Activated naive CD8-positive, alpha-beta T cell treated with anti-CD3 and anti-CD28 coated beads, Interleukin-2, amount 50 U/mL, for 24 hours (primary cell): ENCODE measurements around the gene PIAS1.
A peak's percentile ranks its signal among the peaks of the same experiment; 100 is the strongest.

ENCODE experiments used
- ATAC-seq: fragments of 150-1000 bp; cut with Tn5 transposase; one replicate; pipeline ENCODE4 v1.10.0; 2021
- DNase-seq: peaks from one replicate; pipeline ENCODE4 v3.0.0; 2021
- H3K27ac Mint-ChIP-seq: one replicate; pipeline ENCODE4 v1.8.0; 2021; ENCODE audit warnings: mild to moderate bottlenecking, mixed read lengths
- H3K27me3 Mint-ChIP-seq: one replicate; pipeline ENCODE4 v1.8.0; 2021; ENCODE audit warnings: mixed read lengths
- H3K36me3 Mint-ChIP-seq: one replicate; pipeline ENCODE4 v1.8.0; 2021; ENCODE audit warnings: low read depth, mixed read lengths
- H3K4me1 Mint-ChIP-seq: one replicate; pipeline ENCODE4 v1.8.0; 2021; ENCODE audit warnings: mixed read lengths
- H3K4me3 Mint-ChIP-seq: one replicate; pipeline ENCODE4 v1.8.0; 2021; ENCODE audit warnings: mild to moderate bottlenecking, moderate library complexity, mixed read lengths
- H3K9me3 Mint-ChIP-seq: one replicate; pipeline ENCODE4 v1.8.0; 2021; ENCODE audit warnings: mixed read lengths

PIAS1 gene

GRCh38 chr15:68103603-68104002, 49.5 kb downstream of the PIAS1 start:
- Mint-ChIP-seq H3K9me3 (peaks cover 6% of the 10 kb centered on the region), H3K4me1 (peaks cover 43% of the 10 kb centered on the region), H3K4me3 (no peak overlapping the region), H3K36me3 (peaks cover 41% of the 10 kb centered on the region), H3K27me3 (no peaks in the 10 kb centered on the region), H3K27ac (no peak overlapping the region)
- ATAC-seq (no peak), DNase-seq (no peak)

GRCh38 chr15:68106656-68107055, 52.5 kb downstream of the PIAS1 start:
- Mint-ChIP-seq H3K36me3 (peaks cover 35% of the 10 kb centered on the region), H3K4me3 (no peak overlapping the region), H3K4me1 (peaks cover 21% of the 10 kb centered on the region), H3K27ac (no peak overlapping the region), H3K9me3 (peaks cover 6% of the 10 kb centered on the region), H3K27me3 (no peaks in the 10 kb centered on the region)
- ATAC-seq, result no peak
- DNase-seq, result no peak

GRCh38 chr15:68107142-68107541, 53.0 kb downstream of the PIAS1 start:
- ATAC-seq (no peak), DNase-seq (no peak)
- H3K27me3 Mint-ChIP-seq, result no peaks in the 10 kb centered on the region
- peaks cover 33% of the 10 kb centered on the region for H3K36me3 Mint-ChIP-seq
- H3K4me3 Mint-ChIP-seq, result no peak overlapping the region
- no peak overlapping the region for H3K27ac Mint-ChIP-seq
- H3K4me1 Mint-ChIP-seq, result peaks cover 21% of the 10 kb centered on the region
- H3K9me3 Mint-ChIP-seq, result peaks cover 6% of the 10 kb centered on the region

GRCh38 chr15:68112706-68113105, 58.6 kb downstream of the PIAS1 start:
- DNase-seq (no peak), ATAC-seq (no peak)
- Mint-ChIP-seq H3K27ac (no peak overlapping the region), H3K36me3 (peaks cover 20% of the 10 kb centered on the region), H3K4me3 (no peak overlapping the region), H3K27me3 (no peaks in the 10 kb centered on the region), H3K4me1 (peaks cover 67% of the 10 kb centered on the region), H3K9me3 (peaks cover 5% of the 10 kb centered on the region)

- H3K27ac Mint-ChIP-seq, result peak overlapping the region; percentile 6
- H3K4me3 Mint-ChIP-seq, result no peak overlapping the region
- no peak for DNase-seq
- peaks cover 5% of the 10 kb centered on the region for H3K9me3 Mint-ChIP-seq
- no peaks in the 10 kb centered on the region for H3K27me3 Mint-ChIP-seq
- H3K36me3 Mint-ChIP-seq, result peaks cover 20% of the 10 kb centered on the region
- no peak for ATAC-seq
- peaks cover 67% of the 10 kb centered on the region for H3K4me1 Mint-ChIP-seq
Measured at GRCh38 chr15:68113273-68113672, 59.2 kb downstream of the PIAS1 start.

- H3K9me3 Mint-ChIP-seq, result peaks cover 9% of the 10 kb centered on the region
- DNase-seq (no peak), ATAC-seq (no peak)
- peaks cover 23% of the 10 kb centered on the region for H3K36me3 Mint-ChIP-seq
- peak overlapping the region; percentile 6 for H3K27ac Mint-ChIP-seq
- H3K27me3 Mint-ChIP-seq, result no peaks in the 10 kb centered on the region
- H3K4me1 Mint-ChIP-seq, result peaks cover 66% of the 10 kb centered on the region
- H3K4me3 Mint-ChIP-seq, result no peak overlapping the region
Measured at GRCh38 chr15:68113751-68114150, 59.6 kb downstream of the PIAS1 start.

- H3K9me3 Mint-ChIP-seq, result peaks cover 10% of the 10 kb centered on the region
- peaks cover 22% of the 10 kb centered on the region for H3K36me3 Mint-ChIP-seq
- ATAC-seq, result peak; percentile 36
- H3K27ac Mint-ChIP-seq, result peak overlapping the region; percentile 1
- no peak for DNase-seq
- no peaks in the 10 kb centered on the region for H3K27me3 Mint-ChIP-seq
- H3K4me3 Mint-ChIP-seq, result peak overlapping the region; percentile 62
- H3K4me1 Mint-ChIP-seq, result peaks cover 64% of the 10 kb centered on the region
Measured at GRCh38 chr15:68114356-68114755, 60.2 kb downstream of the PIAS1 start.

- ATAC-seq (no peak), DNase-seq (no peak)
- H3K4me3 Mint-ChIP-seq, result peak overlapping the region; percentile 62
- peaks cover 27% of the 10 kb centered on the region for H3K36me3 Mint-ChIP-seq
- H3K9me3 Mint-ChIP-seq, result peaks cover 10% of the 10 kb centered on the region
- no peaks in the 10 kb centered on the region for H3K27me3 Mint-ChIP-seq
- H3K4me1 Mint-ChIP-seq, result peaks cover 64% of the 10 kb centered on the region
- H3K27ac Mint-ChIP-seq, result peak overlapping the region; percentile 1
Measured at GRCh38 chr15:68114840-68115239, 60.7 kb downstream of the PIAS1 start.

- Mint-ChIP-seq H3K36me3 (peaks cover 24% of the 10 kb centered on the region), H3K27ac (no peak overlapping the region), H3K27me3 (no peaks in the 10 kb centered on the region), H3K9me3 (no peaks in the 10 kb centered on the region), H3K4me1 (peaks cover 11% of the 10 kb centered on the region), H3K4me3 (no peak overlapping the region)
- no peak for ATAC-seq
- no peak for DNase-seq
Measured at GRCh38 chr15:68124700-68125099, 70.6 kb downstream of the PIAS1 start.

- Mint-ChIP-seq H3K36me3 (peaks cover 14% of the 10 kb centered on the region), H3K4me1 (peaks cover 11% of the 10 kb centered on the region), H3K9me3 (no peaks in the 10 kb centered on the region), H3K4me3 (no peak overlapping the region), H3K27me3 (no peaks in the 10 kb centered on the region), H3K27ac (no peak overlapping the region)
- DNase-seq (no peak), ATAC-seq (no peak)
Measured at GRCh38 chr15:68126396-68126795, 72.3 kb downstream of the PIAS1 start.

GRCh38 chr15:68129072-68129471, 75.0 kb downstream of the PIAS1 start:
- ATAC-seq (no peak), DNase-seq (no peak)
- H3K4me1 Mint-ChIP-seq, result peaks cover 13% of the 10 kb centered on the region
- no peak overlapping the region for H3K27ac Mint-ChIP-seq
- no peak overlapping the region for H3K4me3 Mint-ChIP-seq
- H3K36me3 Mint-ChIP-seq, result peaks cover 12% of the 10 kb centered on the region
- H3K9me3 Mint-ChIP-seq, result no peaks in the 10 kb centered on the region
- H3K27me3 Mint-ChIP-seq, result no peaks in the 10 kb centered on the region

GRCh38 chr15:68130851-68131250, 76.7 kb downstream of the PIAS1 start:
- Mint-ChIP-seq H3K27ac (no peak overlapping the region), H3K9me3 (no peaks in the 10 kb centered on the region), H3K27me3 (no peaks in the 10 kb centered on the region), H3K36me3 (peaks cover 7% of the 10 kb centered on the region), H3K4me3 (no peak overlapping the region), H3K4me1 (peaks cover 10% of the 10 kb centered on the region)
- DNase-seq, result no peak
- ATAC-seq, result no peak

- Mint-ChIP-seq H3K4me3 (no peak overlapping the region), H3K9me3 (no peaks in the 10 kb centered on the region)
- DNase-seq, result no peak
Measured at GRCh38 chr15:68137096-68137495, 83.0 kb downstream of the PIAS1 start.

GRCh38 chr15:68143129-68143528, 89.0 kb downstream of the PIAS1 start:
- DNase-seq (no peak), ATAC-seq (no peak)
- H3K9me3 Mint-ChIP-seq, result no peaks in the 10 kb centered on the region
- H3K36me3 Mint-ChIP-seq, result peaks cover 20% of the 10 kb centered on the region
- H3K27ac Mint-ChIP-seq, result no peak overlapping the region
- peaks cover 12% of the 10 kb centered on the region for H3K4me1 Mint-ChIP-seq
- no peaks in the 10 kb centered on the region for H3K27me3 Mint-ChIP-seq
- H3K4me3 Mint-ChIP-seq, result no peak overlapping the region

More at GRCh38 chr15:68137096-68137495, 83.0 kb downstream of the PIAS1 start:
- ATAC-seq, result no peak
- peaks cover 14% of the 10 kb centered on the region for H3K4me1 Mint-ChIP-seq
- H3K27me3 Mint-ChIP-seq, result no peaks in the 10 kb centered on the region
- peaks cover 6% of the 10 kb centered on the region for H3K36me3 Mint-ChIP-seq
- H3K27ac Mint-ChIP-seq, result no peak overlapping the region

- peaks cover 20% of the 10 kb centered on the region for H3K36me3 Mint-ChIP-seq
- no peaks in the 10 kb centered on the region for H3K9me3 Mint-ChIP-seq
- H3K4me3 Mint-ChIP-seq, result no peak overlapping the region
- peaks cover 13% of the 10 kb centered on the region for H3K4me1 Mint-ChIP-seq
- H3K27me3 Mint-ChIP-seq, result no peaks in the 10 kb centered on the region
- no peak overlapping the region for H3K27ac Mint-ChIP-seq
- DNase-seq (no peak), ATAC-seq (no peak)
Measured at GRCh38 chr15:68143785-68144184, 89.7 kb downstream of the PIAS1 start.

- Mint-ChIP-seq H3K27me3 (no peaks in the 10 kb centered on the region), H3K36me3 (peaks cover 19% of the 10 kb centered on the region)
Measured at GRCh38 chr15:68145706-68146105, 91.6 kb downstream of the PIAS1 start.

More at GRCh38 chr15:68145706-68146105, 91.6 kb downstream of the PIAS1 start:
- no peak overlapping the region for H3K4me3 Mint-ChIP-seq
- no peaks in the 10 kb centered on the region for H3K9me3 Mint-ChIP-seq
- no peak for DNase-seq
- H3K27ac Mint-ChIP-seq, result no peak overlapping the region
- ATAC-seq, result no peak
- H3K4me1 Mint-ChIP-seq, result peaks cover 13% of the 10 kb centered on the region
